ENCODE measurements around the gene MEIOC.
"Not testable (repeated sequence)": the region's sequence is repeated elsewhere in the genome, so short reads cannot be mapped to it uniquely, and the experiment has no call there.

The MEIOC gene

GRCh38 chr17:44634401-44634800 is 21.9 kb upstream of the MEIOC start:
- H3K9me3 Mint-ChIP-seq; H3K36me3 Mint-ChIP-seq; H3K4me1 Mint-ChIP-seq; DNase-seq (ENCODE audit: low spot score in 2 of 2); H3K4me3 Mint-ChIP-seq; H3K27ac Mint-ChIP-seq; ATAC-seq: not testable (repeated sequence)

GRCh38 chr17:44636562-44636961 is 19.7 kb upstream of the MEIOC start:
- H3K4me3 Mint-ChIP-seq, result no peak overlapping the region
- no peaks in the 10 kb centered on the region for H3K9me3 Mint-ChIP-seq
- no peak overlapping the region for H3K27ac Mint-ChIP-seq
- DNase-seq (ENCODE audit: low spot score in 2 of 2) (no peak), ATAC-seq (no peak)
- H3K4me1 Mint-ChIP-seq, result no peaks in the 10 kb centered on the region
- H3K36me3 Mint-ChIP-seq, result no peaks in the 10 kb centered on the region

GRCh38 chr17:44637066-44637465 is 19.2 kb upstream of the MEIOC start:
- DNase-seq (ENCODE audit: low spot score in 2 of 2), result no peak
- Mint-ChIP-seq H3K27ac (no peak overlapping the region), H3K4me1 (no peaks in the 10 kb centered on the region), H3K36me3 (no peaks in the 10 kb centered on the region), H3K9me3 (no peaks in the 10 kb centered on the region), H3K4me3 (no peak overlapping the region)
- ATAC-seq, result no peak

- Mint-ChIP-seq H3K27ac (no peak overlapping the region), H3K4me1 (no peaks in the 10 kb centered on the region)
Measured at GRCh38 chr17:44642834-44643233, 13.4 kb upstream of the MEIOC start.

GRCh38 chr17:44645341-44645740 is 10.9 kb upstream of the MEIOC start:
- Mint-ChIP-seq H3K4me3 (no peak overlapping the region), H3K36me3 (no peaks in the 10 kb centered on the region), H3K9me3 (no peaks in the 10 kb centered on the region), H3K4me1 (no peaks in the 10 kb centered on the region), H3K27ac (no peak overlapping the region)
- DNase-seq (ENCODE audit: low spot score in 2 of 2) (no peak), ATAC-seq (no peak)

More at GRCh38 chr17:44642834-44643233, 13.4 kb upstream of the MEIOC start:
- no peak for DNase-seq (ENCODE audit: low spot score in 2 of 2)
- Mint-ChIP-seq H3K9me3 (no peaks in the 10 kb centered on the region), H3K4me3 (no peak overlapping the region), H3K36me3 (no peaks in the 10 kb centered on the region)
- no peak for ATAC-seq

- H3K4me1 Mint-ChIP-seq, result no peaks in the 10 kb centered on the region
- ATAC-seq (no peak), DNase-seq (ENCODE audit: low spot score in 2 of 2) (no peak)
- no peaks in the 10 kb centered on the region for H3K9me3 Mint-ChIP-seq
- H3K36me3 Mint-ChIP-seq, result no peaks in the 10 kb centered on the region
- H3K4me3 Mint-ChIP-seq, result no peak overlapping the region
- no peak overlapping the region for H3K27ac Mint-ChIP-seq
Measured at GRCh38 chr17:44646280-44646679, 10.0 kb upstream of the MEIOC start.

- Mint-ChIP-seq H3K4me3 (no peak overlapping the region), H3K4me1 (no peaks in the 10 kb centered on the region), H3K36me3 (no peaks in the 10 kb centered on the region), H3K9me3 (no peaks in the 10 kb centered on the region), H3K27ac (no peak overlapping the region)
- DNase-seq (ENCODE audit: low spot score in 2 of 2) (no peak), ATAC-seq (no peak)
Measured at GRCh38 chr17:44647736-44648135, 8.5 kb upstream of the MEIOC start.

- Mint-ChIP-seq H3K36me3 (no peaks in the 10 kb centered on the region), H3K27ac (no peak overlapping the region), H3K4me1 (no peaks in the 10 kb centered on the region), H3K4me3 (no peak overlapping the region), H3K9me3 (no peaks in the 10 kb centered on the region)
- ATAC-seq (no peak), DNase-seq (ENCODE audit: low spot score in 2 of 2) (peak in 1 of 2 donors; percentile 13)
Measured at GRCh38 chr17:44648963-44649362, 7.3 kb upstream of the MEIOC start.

GRCh38 chr17:44651228-44651627 is 5.0 kb upstream of the MEIOC start:
- peaks cover 5% of the 10 kb centered on the region for H3K4me1 Mint-ChIP-seq
- no peak for ATAC-seq

GRCh38 chr17:44652727-44653126 is 3.5 kb upstream of the MEIOC start:
- no peak for ATAC-seq
- Mint-ChIP-seq H3K9me3 (no peaks in the 10 kb centered on the region), H3K27ac (no peak overlapping the region), H3K36me3 (no peaks in the 10 kb centered on the region), H3K4me3 (no peak overlapping the region), H3K4me1 (peaks cover 5% of the 10 kb centered on the region)
- no peak for DNase-seq (ENCODE audit: low spot score in 2 of 2)

More at GRCh38 chr17:44651228-44651627, 5.0 kb upstream of the MEIOC start:
- no peak overlapping the region for H3K27ac Mint-ChIP-seq
- DNase-seq (ENCODE audit: low spot score in 2 of 2), result no peak
- no peaks in the 10 kb centered on the region for H3K36me3 Mint-ChIP-seq
- H3K4me3 Mint-ChIP-seq, result no peak overlapping the region
- H3K9me3 Mint-ChIP-seq, result no peaks in the 10 kb centered on the region

GRCh38 chr17:44653384-44653783 is 2.9 kb upstream of the MEIOC start:
- no peak overlapping the region for H3K27ac Mint-ChIP-seq
- DNase-seq (ENCODE audit: low spot score in 2 of 2) (no peak), ATAC-seq (no peak)
- H3K4me1 Mint-ChIP-seq, result peaks cover 5% of the 10 kb centered on the region
- no peak overlapping the region for H3K4me3 Mint-ChIP-seq
- no peaks in the 10 kb centered on the region for H3K9me3 Mint-ChIP-seq
- no peaks in the 10 kb centered on the region for H3K36me3 Mint-ChIP-seq

GRCh38 chr17:44653954-44654353 is 2.3 kb upstream of the MEIOC start:
- DNase-seq (ENCODE audit: low spot score in 2 of 2), result no peak
- Mint-ChIP-seq H3K9me3 (no peaks in the 10 kb centered on the region), H3K4me3 (no peak overlapping the region), H3K4me1 (peaks cover 5% of the 10 kb centered on the region), H3K36me3 (no peaks in the 10 kb centered on the region), H3K27ac (no peak overlapping the region)
- no peak for ATAC-seq

- H3K36me3 Mint-ChIP-seq, result no peaks in the 10 kb centered on the region
- H3K4me3 Mint-ChIP-seq, result no peak overlapping the region
- DNase-seq (ENCODE audit: low spot score in 2 of 2) (no peak), ATAC-seq (no peak)
- H3K4me1 Mint-ChIP-seq, result no peaks in the 10 kb centered on the region
- H3K27ac Mint-ChIP-seq, result no peak overlapping the region
- no peaks in the 10 kb centered on the region for H3K9me3 Mint-ChIP-seq
Measured at GRCh38 chr17:44661835-44662234, 5.6 kb downstream of the MEIOC start.

- Mint-ChIP-seq H3K27ac (no peak overlapping the region), H3K4me3 (no peak overlapping the region), H3K36me3 (no peaks in the 10 kb centered on the region), H3K4me1 (no peaks in the 10 kb centered on the region), H3K9me3 (no peaks in the 10 kb centered on the region)
- DNase-seq (ENCODE audit: low spot score in 2 of 2), result no peak
- no peak for ATAC-seq
Measured at GRCh38 chr17:44663095-44663494, 6.8 kb downstream of the MEIOC start.

GRCh38 chr17:44664867-44665266 is 8.6 kb downstream of the MEIOC start:
- H3K36me3 Mint-ChIP-seq, result no peaks in the 10 kb centered on the region
- no peak overlapping the region for H3K27ac Mint-ChIP-seq
- DNase-seq (ENCODE audit: low spot score in 2 of 2), result no peak
- no peak for ATAC-seq
- no peak overlapping the region for H3K4me3 Mint-ChIP-seq
- H3K4me1 Mint-ChIP-seq, result no peaks in the 10 kb centered on the region
- H3K9me3 Mint-ChIP-seq, result no peaks in the 10 kb centered on the region

GRCh38 chr17:44666006-44666405 is 9.7 kb downstream of the MEIOC start:
- Mint-ChIP-seq H3K9me3 (no peaks in the 10 kb centered on the region), H3K27ac (no peak overlapping the region), H3K4me3 (no peak overlapping the region), H3K4me1 (no peaks in the 10 kb centered on the region), H3K36me3 (no peaks in the 10 kb centered on the region)
- ATAC-seq, result no peak
- no peak for DNase-seq (ENCODE audit: low spot score in 2 of 2)

- H3K27ac Mint-ChIP-seq, result no peak overlapping the region
- DNase-seq (ENCODE audit: low spot score in 2 of 2) (no peak), ATAC-seq (no peak)
- H3K4me3 Mint-ChIP-seq, result no peak overlapping the region
- H3K9me3 Mint-ChIP-seq, result no peaks in the 10 kb centered on the region
- peaks cover 8% of the 10 kb centered on the region for H3K36me3 Mint-ChIP-seq
- H3K4me1 Mint-ChIP-seq, result no peaks in the 10 kb centered on the region
Measured at GRCh38 chr17:44672479-44673093, 16.3 kb downstream of the MEIOC start.
